ENCODE measurements around the gene HEXIM2.

The HEXIM2 gene

DNA sequence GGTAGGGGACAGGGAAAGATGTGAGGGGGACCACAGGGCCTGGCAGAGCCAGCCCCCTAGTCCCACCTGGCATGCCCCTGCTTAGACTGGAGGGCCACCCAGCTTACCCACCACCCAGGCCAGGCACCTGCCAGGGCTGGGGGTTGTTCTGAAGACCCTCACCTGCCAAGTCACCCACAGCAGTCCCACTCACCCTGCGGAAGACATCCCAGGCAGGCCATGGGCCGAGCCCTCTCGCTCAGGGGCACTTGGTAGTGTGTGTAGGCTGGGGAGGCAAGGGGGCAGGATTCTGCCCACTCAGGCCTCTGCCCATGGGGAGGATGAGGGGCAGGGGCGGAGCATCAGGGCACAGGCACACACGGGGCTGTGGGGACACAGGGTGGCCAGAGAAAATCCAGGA lies 33.3 kb upstream of the HEXIM2 start:
- DNase-seq (ENCODE audit: low spot score), result no peak

DNA sequence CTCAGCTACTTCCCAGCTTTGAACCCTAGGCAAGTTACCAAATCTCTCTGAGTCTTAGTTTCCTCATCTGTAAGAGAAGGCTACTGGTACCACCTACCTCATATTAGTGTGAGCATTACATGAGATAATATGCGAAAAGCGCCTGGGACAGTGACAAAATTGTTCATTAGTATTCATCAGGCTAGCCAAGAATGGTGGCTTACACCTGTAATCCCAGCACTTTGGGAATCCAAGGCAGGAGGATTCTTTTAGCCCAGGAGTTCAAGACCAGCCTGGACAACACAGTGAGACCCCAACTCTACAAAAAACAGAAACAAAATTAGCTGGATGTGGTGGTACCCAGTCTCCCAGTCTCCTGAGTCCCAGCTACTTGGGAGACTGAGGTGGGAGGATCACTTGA lies 32.7 kb upstream of the HEXIM2 start:
- DNase-seq (ENCODE audit: low spot score), result no peak

DNA sequence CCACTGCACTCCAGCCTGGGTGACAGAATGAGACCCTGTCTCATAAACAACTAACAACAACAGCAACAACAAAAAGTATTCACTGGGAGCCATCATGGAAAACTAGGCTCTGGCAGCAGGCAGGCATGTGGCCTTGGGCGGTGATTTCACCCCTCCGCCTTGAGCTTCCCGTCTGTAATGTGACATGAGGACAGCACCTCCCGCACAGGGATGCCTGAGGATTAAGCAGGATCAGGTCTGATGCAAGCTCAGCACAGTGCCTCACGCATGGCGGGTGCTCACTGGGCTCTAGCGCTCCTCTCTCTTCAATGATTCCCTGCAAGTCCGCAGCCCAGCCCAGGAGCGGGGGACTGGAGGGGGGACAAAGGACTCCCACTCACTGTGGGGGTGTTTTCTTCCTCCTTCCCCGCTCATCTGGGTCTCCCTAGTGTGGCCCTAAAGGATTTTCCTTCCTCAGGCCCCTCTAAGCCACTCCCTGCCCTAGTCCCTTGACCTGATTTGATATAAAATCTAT lies 32.2 kb upstream of the HEXIM2 start:
- DNase-seq (ENCODE audit: low spot score), result peak; percentile 60

DNA sequence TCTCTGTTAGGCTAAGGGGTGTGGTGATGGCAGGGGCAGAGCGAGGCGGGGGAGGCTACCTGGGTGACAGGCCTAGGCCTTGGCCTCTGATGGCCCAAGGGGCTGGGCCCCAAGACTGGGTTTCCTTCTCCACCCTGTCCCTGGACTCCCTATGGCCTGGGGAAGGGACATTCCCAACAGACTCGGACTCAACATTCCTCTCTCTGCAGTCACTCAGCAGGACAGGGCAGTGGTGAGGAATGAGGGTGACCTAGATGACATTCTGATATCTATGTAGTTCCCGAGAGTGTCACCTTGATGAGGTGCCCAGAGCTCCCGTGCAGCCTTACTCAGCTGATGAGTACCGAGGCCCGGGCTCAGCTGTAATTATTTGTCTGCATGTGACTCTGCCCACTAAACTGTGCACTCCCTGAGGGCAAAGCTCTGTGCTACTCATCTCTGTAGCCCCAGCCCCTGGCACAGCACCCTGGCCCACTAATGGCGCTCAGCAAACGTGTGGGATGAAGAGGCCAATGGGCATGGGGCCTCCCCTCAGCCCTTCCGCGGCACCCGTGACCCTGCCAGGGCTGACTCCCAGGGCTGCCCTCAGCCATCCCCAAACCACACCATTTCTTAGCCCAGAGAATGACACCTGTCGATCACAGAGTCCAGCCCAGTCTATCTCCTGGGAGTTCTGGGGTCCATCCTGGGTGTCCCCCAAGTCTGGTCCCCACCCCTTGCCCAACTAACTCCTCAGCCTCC lies 31.6 kb upstream of the HEXIM2 start:
- DNase-seq (ENCODE audit: low spot score), result no peak

DNA sequence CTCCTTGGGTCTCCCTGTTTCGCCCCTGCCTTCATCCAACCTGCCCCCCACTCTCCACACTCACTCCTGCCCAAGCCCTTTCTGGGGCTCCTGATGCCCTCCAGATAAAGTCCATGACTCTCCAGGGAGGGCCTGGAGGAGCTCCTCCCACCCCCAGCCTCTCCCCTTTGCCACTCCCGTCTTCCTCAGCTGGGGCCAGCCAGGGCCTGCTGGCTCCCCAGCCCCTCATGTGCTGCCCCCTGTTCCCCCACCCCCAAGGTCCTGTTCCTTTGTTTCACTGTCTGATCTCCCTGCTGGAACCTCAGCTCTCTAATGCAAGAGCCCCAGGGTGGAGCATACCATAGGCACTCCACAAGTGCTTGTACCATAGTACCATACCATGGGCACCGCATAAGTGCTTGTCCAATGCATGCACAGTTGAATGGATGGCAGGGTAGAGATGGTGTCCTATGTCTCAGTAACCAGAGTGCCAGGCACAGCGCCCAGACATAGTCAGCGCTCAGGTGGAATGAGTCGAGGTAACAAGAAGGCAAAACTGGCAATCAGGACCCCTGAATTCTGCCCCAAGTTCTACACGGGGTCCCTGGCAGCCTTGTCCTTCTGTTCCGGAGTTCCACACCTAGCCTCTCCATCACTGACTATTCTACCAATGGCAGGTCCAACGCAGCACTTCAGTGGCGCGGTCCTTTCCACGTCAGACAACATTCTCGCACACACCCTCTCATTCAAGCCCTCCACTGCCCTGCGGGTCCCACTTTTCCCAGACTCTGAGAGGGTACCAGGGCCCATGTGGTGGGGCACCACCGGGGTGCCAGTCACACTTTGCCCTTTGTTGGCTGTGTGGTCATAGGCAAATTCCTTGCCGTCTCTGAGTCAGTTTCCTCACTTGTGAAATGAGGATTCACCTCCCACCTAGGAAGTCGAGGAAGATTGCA lies 30.7 kb upstream of the HEXIM2 start:
- no peak for DNase-seq (ENCODE audit: low spot score)

DNA sequence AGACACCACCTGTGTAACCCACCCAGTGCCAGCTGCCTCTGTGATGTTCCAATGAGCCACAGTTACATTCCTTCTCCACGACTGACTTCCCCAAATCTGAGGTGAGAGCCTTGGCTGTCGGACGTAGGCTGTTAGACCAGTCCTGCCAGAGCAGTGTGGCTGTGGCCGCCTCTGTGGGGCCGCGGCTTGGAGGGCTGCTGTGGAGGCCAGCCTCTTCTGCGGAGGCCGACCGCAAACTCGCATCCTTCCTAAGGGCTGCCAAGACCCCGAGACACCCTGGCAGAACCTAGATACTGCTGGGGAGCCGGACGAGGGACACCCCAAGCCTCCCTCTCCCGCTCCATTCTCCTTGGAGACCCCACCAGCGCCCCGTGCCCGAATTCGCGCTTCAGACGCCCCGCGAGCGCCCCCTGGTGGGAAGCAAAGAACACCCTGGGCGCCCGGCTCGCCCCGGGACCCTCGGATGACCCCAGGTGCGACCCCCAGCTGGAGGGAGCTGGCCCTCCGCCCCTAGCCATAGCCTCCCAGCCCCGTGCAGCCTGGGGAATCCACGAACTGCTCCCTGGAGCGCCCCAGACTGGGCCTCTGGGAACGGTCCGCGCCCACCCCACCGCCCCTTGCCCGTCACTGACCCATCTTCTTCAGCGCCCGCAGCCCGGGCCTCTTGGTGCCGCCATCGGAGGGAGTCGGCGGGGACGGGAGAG lies 29.9 kb upstream of the HEXIM2 start:
- no peak for DNase-seq (ENCODE audit: low spot score)

DNA sequence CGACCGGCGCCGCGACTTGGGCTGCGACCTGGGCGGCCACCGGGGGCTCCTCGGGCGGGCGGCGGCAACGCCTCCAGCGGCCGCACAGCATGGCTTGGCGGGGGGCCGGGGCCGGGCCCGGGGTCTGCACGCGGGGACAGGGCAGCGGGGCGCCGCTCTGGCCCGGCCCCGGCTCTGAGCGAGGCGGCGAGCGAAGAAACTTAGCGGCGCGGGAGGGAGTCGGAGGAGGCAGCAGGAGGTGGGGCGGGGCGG lies 29.4 kb upstream of the HEXIM2 start, which contains the start of gene PLCD3:
Gene PLCD3 (minus strand): TSS at position 196 of the 252 bp plus-strand sequence. CDS start 105 bp downstream, at position 91.
- DNase-seq (ENCODE audit: low spot score), result no peak

DNA sequence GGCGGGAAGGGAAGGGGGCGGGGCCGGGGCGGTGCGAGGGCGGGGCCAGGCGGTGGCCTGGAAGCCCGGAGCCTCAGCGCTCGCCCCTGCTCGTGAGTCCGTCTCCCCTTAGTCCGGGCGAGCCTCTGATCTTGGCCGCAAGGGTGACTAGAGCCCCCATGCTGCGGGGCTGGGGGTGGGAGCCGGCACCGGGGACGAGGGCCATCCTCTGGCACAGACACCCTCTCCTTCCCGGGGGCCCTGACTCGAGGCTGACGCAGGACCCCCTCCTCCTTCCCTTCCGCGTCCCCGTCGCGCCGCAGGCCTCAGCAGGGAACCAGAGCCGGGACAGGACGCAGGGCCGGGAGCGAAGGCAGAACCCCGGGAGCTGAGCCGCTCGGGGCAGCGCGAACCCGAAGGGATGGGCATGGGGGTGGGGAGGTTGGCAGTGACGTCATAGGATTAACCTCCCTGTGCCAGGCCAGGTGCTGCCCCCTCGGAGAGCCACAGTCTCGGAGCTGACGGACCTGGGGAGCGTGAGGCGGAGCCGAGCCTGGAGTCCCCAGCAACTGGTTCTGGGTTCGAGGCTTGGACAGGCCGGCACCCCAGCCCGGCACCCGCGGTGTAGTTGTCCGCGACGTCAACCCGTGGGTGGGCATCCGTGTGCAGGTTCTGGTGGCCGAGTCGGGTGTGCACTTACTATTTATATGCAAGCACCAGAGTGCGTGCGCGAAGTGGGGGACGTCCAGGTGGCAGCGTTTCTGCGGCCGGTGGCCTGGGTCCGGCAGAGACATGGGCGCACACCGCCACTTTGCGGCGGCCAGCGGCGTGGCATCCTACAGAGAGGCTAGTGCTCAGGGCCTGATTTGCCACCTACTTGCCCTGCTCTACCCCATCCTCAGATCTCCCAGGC lies 28.9 kb upstream of the HEXIM2 start:
- DNase-seq (ENCODE audit: low spot score), result peak; percentile 88

DNA sequence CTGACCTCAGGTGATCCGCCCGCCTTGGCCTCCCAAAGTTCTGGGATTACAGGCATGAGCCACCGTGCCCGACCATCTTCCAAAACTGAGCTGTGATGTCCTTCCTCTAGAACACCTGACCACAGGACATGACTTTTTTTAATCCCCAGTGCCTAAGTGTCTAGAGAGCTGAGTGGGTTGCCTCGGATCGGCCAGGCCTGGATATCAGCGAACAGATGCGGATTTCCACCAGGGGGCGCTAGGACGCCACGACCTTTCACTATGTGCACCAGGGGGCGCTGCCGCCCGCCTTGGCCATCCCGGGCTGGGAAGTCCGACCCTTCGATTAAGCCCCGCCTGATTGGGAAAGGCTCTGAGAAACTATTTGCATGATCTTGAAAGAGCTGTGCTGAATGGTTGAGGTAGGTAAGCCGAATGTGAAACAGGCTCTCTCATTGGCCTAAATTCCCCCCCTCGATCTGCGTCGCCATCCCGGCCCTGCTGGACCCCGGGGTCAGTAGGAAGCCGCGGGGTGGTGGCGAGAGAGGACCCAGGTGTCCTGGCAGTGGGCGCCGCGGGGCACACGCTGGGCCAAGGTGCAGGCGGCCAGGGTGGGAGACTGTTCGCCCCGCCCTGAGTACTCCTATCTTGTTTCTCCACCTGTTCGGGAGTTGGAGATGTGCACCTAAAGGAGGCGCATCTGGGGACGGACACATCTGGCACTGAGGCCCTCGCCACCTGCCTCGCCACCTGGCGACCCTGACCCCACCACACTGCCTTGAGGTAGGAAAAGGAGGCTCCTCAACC lies 26.3 kb upstream of the HEXIM2 start, which contains the start of gene ACBD4:
Gene ACBD4 (plus strand): TSS at position 496 of the 786 bp plus-strand sequence. CDS start 458 bp downstream, outside the sequence.
- DNase-seq (ENCODE audit: low spot score), result peak; percentile 99

DNA sequence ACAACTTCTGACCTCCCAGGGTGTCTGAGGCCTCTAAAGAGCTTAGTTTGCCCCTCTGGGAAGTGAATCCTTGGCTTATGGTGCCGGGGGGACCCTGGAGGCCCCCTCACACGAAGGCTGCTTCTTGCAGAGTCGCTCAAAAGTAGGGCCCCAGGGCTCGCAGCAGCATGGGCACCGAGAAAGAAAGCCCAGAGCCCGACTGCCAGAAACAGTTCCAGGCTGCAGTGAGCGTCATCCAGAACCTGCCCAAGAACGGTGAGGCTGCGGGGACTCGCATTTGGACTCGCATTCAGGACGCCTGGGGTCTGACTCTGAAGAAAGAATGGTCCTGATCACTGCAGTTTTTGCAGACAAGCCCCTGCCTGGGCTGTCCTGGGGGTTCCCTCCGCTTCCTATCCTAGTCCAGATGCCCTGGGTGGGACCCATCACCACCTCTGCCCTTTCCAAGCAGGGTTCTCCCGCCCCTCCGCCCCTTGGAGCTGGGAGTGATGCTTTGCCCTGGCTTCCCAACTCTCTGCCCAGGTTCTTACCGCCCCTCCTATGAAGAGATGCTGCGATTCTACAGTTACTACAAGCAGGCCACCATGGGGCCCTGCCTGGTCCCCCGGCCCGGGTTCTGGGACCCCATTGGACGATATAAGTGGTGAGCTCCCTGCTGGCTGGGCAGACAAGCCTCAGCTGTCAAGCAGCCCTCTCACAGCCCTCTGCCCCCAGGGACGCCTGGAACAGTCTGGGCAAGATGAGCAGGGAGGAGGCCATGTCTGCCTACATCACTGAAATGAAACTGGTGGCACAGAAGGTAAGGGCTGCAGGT lies 25.5 kb upstream of the HEXIM2 start:
- no peak for DNase-seq (ENCODE audit: low spot score)

DNA sequence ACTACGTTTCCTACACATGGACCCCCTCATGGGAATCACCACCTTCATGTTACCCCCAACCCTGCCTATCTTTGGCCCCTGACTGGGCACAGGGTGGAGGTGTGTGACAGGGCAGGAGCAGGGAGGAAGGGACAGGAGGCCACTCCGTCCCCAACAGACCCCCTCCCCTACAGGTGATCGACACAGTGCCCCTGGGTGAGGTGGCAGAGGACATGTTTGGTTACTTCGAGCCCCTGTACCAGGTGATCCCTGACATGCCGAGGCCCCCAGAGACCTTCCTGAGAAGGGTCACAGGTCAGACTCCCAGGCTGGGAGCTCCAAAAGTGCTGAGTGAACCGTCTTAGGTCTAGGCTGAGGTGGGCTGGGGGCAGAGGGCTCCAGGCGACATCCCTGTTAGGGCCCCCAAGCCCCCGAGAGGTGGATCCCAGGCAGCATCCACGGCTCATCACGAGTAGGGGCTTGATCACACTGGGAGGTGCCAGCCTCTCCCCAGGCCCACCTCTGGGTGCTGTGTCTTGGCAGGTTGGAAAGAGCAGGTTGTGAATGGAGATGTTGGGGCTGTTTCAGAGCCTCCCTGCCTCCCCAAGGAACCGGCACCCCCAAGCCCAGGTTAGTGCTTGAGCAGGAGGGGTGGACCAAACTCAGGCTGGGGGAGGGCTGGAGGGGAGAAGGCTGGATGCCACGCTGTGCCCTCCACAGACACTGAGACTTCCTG lies 24.7 kb upstream of the HEXIM2 start:
- DNase-seq (ENCODE audit: low spot score), result no peak

DNA sequence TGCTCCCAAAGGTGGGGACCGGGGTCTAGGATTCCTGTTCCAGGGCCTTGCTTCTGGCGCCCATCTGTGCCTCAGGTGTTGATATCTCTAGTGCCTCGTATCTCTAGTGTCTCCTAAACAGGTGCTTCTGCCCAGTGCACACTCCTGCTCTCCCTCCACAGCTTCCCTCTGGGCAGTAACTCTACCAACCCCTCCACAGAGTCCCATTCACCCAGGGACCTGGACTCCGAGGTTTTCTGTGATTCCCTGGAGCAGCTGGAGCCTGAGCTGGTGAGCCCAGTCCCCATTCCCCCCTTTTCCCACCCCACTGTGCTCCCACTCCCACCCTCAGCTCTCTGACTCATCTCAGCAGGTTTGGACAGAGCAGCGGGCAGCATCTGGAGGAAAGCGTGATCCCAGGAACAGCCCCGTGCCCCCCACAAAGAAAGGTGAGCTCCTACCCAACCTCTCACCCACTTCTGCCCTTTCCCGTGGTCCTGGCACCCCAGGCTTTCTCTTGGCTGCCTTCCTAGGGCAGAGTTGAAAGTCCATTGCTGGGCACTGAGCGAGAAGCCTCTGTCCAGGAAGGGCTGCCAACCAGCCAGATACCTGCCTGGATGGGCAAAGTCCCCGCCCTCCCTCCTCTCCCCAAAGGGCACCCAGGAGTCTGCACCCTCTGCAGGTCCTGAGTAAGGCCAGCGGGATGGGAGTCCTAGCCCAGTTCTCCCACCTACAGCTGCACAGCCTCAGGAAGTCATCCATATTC lies 23.9 kb upstream of the HEXIM2 start:
- DNase-seq (ENCODE audit: low spot score), result no peak

DNA sequence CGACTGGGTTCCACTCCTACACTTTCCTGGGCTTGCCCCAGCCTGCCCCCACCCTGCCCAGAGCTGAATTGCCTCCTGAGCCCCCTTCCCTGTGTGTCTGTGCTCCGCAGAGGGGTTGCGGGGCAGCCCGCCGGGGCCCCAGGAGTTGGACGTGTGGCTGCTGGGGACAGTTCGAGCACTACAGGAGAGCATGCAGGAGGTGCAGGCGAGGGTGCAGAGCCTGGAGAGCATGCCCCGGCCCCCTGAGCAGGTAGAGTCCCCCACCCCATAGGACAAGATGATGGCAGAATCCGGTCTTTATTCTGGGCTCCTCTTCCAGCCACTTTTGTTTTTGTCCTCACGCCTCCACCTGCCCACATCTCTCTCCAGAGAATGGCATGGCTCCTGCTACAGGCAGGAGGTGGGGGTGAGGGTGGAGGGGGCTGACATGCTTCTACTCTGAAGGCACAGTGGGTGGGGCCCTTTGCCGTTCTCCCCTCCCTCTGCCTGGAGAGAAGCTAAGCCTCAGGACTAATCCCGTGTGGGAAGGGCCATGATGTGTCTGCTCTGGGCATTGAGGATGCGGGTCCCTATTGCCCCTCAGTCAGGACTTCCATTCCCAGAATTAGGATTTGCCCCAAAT lies 22.7 kb upstream of the HEXIM2 start:
- DNase-seq (ENCODE audit: low spot score), result no peak

DNA sequence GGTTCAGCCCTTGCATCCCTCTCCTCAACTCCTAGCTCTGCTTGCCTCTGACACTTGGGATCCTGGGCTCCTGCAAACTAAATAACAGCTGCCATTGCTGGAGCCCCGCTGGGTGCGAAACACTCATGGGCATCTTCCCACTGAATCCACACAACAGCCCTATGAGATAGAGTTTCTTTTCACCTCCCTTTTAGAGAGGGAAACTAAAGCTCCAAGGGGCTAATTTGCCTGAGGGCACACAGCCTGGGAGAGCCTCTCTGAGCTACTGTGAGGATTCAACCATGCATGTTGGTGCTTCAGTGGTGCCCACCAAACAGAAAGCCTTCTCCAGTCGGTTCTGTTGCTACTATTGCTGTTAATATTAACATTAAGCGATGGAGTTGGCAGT lies 22.1 kb upstream of the HEXIM2 start:
- no peak for DNase-seq (ENCODE audit: low spot score)

DNA sequence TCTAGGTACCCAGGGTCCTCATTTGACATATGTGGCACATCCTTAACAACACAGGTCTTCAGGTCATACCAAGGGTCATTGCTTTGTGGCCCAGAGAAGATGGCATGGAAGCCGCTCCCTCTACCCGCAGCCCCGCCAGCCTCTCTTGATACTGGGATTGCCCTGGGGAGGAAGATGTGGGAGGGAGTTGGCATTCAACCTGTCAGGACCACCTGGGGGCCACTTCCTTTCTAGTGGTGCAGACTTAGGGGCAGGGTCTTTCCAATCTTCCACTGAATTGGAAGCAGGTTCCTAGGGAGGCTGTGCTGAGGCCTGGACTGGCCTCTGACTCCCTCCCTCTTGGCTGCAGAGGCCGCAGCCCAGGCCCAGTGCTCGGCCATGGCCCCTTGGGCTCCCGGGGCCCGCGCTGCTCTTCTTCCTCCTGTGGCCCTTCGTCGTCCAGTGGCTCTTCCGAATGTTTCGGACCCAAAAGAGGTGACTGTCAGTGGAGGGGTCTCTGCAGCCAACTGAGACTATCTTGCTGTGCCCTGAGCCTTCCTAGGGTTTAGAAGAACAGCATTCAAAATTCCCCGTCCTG lies 18.5 kb upstream of the HEXIM2 start:
- DNase-seq (ENCODE audit: low spot score), result no peak

DNA sequence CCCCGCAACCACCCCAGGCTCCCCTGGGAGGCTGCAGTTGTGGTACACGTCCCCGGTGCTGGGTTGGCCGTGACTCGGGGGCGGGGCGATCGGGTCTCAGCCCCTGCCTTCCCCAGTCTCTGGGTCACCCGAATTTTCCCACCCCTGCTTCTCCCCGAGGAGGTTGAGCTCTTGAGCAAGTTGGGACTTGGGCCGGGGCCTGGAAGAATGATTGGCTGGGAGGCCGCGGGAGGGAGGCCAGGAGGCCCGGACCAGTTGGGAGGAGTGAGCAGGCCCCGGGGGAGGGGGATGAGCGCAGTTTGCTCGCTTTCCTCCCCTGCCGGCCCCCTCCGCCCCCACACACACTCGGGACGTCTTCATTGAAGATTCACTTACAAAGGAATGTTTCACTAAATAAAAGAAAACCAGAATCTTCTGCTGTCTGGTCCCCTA lies 17.9 kb upstream of the HEXIM2 start:
- DNase-seq (ENCODE audit: low spot score), result peak; percentile 76
